SH-SY5Y (cell line): Measurements from ENCODE around the gene INTS3.

ENCODE experiments used
- GATA2 ChIP-seq: IDR thresholded peaks from 2 replicates; pipeline ENCODE4 v1.6.1; 2011; ENCODE audit warnings: mild to moderate bottlenecking, low read depth, low read length
- GATA3 ChIP-seq: IDR thresholded peaks from 2 replicates; pipeline ENCODE4 v1.6.1; 2011; ENCODE audit warnings: low read depth, mild to moderate bottlenecking, low read length, moderate library complexity

- no peak for TF ChIP-seq GATA2
- TF ChIP-seq GATA3 = no peak
Measured at GRCh38 chr1:153805042-153805745, 77.3 kb downstream of the INTS3 start.
